HL-60 (cell line): Measurements from ENCODE around the gene ANO8.

Experiments used
- CTCF ChIP-seq: IDR thresholded peaks from one replicate; pipeline ENCODE4 v1.5.1; 2011; ENCODE audit warnings: low read length, control low read depth, inconsistent platforms; ENCODE audit not compliant: insufficient read depth
- GABPA ChIP-seq: IDR thresholded peaks from 2 replicates; pipeline ENCODE4 v1.6.1; 2012; ENCODE audit warnings: low read depth
- POLR2AphosphoS5 ChIP-seq: IDR thresholded peaks from 2 replicates; pipeline ENCODE4 v1.6.1; 2012; ENCODE audit warnings: low read depth
- SPI1 ChIP-seq: IDR thresholded peaks from 2 replicates; pipeline ENCODE4 v1.6.1; 2012; ENCODE audit warnings: low read depth, mild to moderate bottlenecking, borderline replicate concordance
- TF ChIP-seq, protein P1 (sequence below): IDR thresholded peaks from 2 replicates; pipeline ENCODE4 v1.6.1; 2012; ENCODE audit warnings: low read depth; ENCODE audit not compliant: insufficient replicate concordance

GRCh38 chr19:17348700-17349099 lies 14.0 kb upstream of the ANO8 start:
- TF ChIP-seq CTCF: no peak
- no peak for TF ChIP-seq POLR2AphosphoS5
- TF ChIP-seq, protein P1, sequence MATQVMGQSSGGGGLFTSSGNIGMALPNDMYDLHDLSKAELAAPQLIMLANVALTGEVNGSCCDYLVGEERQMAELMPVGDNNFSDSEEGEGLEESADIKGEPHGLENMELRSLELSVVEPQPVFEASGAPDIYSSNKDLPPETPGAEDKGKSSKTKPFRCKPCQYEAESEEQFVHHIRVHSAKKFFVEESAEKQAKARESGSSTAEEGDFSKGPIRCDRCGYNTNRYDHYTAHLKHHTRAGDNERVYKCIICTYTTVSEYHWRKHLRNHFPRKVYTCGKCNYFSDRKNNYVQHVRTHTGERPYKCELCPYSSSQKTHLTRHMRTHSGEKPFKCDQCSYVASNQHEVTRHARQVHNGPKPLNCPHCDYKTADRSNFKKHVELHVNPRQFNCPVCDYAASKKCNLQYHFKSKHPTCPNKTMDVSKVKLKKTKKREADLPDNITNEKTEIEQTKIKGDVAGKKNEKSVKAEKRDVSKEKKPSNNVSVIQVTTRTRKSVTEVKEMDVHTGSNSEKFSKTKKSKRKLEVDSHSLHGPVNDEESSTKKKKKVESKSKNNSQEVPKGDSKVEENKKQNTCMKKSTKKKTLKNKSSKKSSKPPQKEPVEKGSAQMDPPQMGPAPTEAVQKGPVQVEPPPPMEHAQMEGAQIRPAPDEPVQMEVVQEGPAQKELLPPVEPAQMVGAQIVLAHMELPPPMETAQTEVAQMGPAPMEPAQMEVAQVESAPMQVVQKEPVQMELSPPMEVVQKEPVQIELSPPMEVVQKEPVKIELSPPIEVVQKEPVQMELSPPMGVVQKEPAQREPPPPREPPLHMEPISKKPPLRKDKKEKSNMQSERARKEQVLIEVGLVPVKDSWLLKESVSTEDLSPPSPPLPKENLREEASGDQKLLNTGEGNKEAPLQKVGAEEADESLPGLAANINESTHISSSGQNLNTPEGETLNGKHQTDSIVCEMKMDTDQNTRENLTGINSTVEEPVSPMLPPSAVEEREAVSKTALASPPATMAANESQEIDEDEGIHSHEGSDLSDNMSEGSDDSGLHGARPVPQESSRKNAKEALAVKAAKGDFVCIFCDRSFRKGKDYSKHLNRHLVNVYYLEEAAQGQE: no peak
- TF ChIP-seq GABPA: no peak
- no peak for TF ChIP-seq SPI1
